NOMO-1 (cell line): ENCODE measurements around the gene ENDOV.
"Not testable (repeated sequence)": the region's sequence is repeated elsewhere in the genome, so short reads cannot be mapped to it uniquely, and the experiment has no call there.

Source experiments
- DNase-seq, 2 experiments: peaks; one replicate each; lab custom pipeline; 2025; ENCODE audit not compliant: unreplicated experiment in 2 of 2; lab: John Stamatoyannopoulos, UW

ENDOV gene

GRCh38 chr17:80387071-80387470, 27.9 kb upstream of the ENDOV start:
- DNase-seq, result no peak

- no peak for DNase-seq
Observed at GRCh38 chr17:80388175-80388574, 26.8 kb upstream of the ENDOV start.

- DNase-seq, result no peak
Observed at GRCh38 chr17:80388601-80389000, 26.4 kb upstream of the ENDOV start.

GRCh38 chr17:80389011-80389995, 25.7 kb upstream of the ENDOV start:
- DNase-seq, result no peak

- DNase-seq, result no peak
Observed at GRCh38 chr17:80393241-80393890, 21.6 kb upstream of the ENDOV start.

GRCh38 chr17:80393961-80394360, 21.0 kb upstream of the ENDOV start:
- DNase-seq, result no peak

GRCh38 chr17:80394629-80395216, 20.2 kb upstream of the ENDOV start:
- DNase-seq, result no peak

GRCh38 chr17:80395402-80396151, 19.4 kb upstream of the ENDOV start:
- DNase-seq, result no peak

GRCh38 chr17:80396157-80397033, 18.6 kb upstream of the ENDOV start:
- DNase-seq, result no peak

GRCh38 chr17:80397034-80397387, 18.0 kb upstream of the ENDOV start:
- no peak for DNase-seq

GRCh38 chr17:80397686-80398085, 17.3 kb upstream of the ENDOV start:
- no peak for DNase-seq

- not testable (repeated sequence) for DNase-seq
Observed at GRCh38 chr17:80401086-80401485, 13.9 kb upstream of the ENDOV start.

- DNase-seq, result not testable (repeated sequence)
Observed at GRCh38 chr17:80402102-80402501, 12.9 kb upstream of the ENDOV start.

GRCh38 chr17:80402959-80403358, 12.0 kb upstream of the ENDOV start:
- no peak for DNase-seq

GRCh38 chr17:80406146-80406545, 8.8 kb upstream of the ENDOV start:
- DNase-seq, result no peak

- DNase-seq, result not testable (repeated sequence)
Observed at GRCh38 chr17:80407917-80408316, 7.0 kb upstream of the ENDOV start.

GRCh38 chr17:80408872-80409271, 6.1 kb upstream of the ENDOV start:
- DNase-seq, result no peak

GRCh38 chr17:80409626-80410025, 5.3 kb upstream of the ENDOV start:
- no peak for DNase-seq

- DNase-seq, result not testable (repeated sequence)
Observed at GRCh38 chr17:80410441-80411087, 4.4 kb upstream of the ENDOV start.
